Brain microvascular endothelial cell (primary cell): ENCODE measurements around the gene GP5.

ENCODE experiments used
- DNase-seq: peaks from one replicate; pipeline ENCODE4 v3.0.0-alpha.2; 2020
- H3K27ac ChIP-seq: fragments of 250-450 bp; sonication (Bioruptor Pico); 2 replicates; pipeline ENCODE4 v1.5.1; 2020; ENCODE audit warnings: mild to moderate bottlenecking, moderate library complexity
- H3K27me3 ChIP-seq: fragments of 250-450 bp; sonication (Bioruptor Pico); replicated peaks from 2 replicates; pipeline ENCODE4 v1.5.1; 2020; ENCODE audit warnings: mild to moderate bottlenecking
- H3K36me3 ChIP-seq: fragments of 250-450 bp; sonication (Bioruptor Pico); replicated peaks from 2 replicates; pipeline ENCODE4 v1.5.1; 2020; ENCODE audit warnings: mild to moderate bottlenecking
- H3K4me3 ChIP-seq: 2 replicates; pipeline ENCODE4 v1.5.1; 2011; ENCODE audit warnings: low read depth, mild to moderate bottlenecking, control low read depth, low read length, moderate library complexity
- in situ Hi-C: cut with HindIII; loops from 2 replicates; pipeline ENCODE4 v1.10.0; 2017; ENCODE audit warnings: low sequenced_read_pairs, low pct_ligation_motif_present
- TF ChIP-seq, protein P1 (sequence below): IDR thresholded peaks from 2 replicates; pipeline ENCODE4 v1.5.1; 2011; ENCODE audit warnings: low read depth, mild to moderate bottlenecking, moderate library complexity, low read length, control low read depth, inconsistent platforms; ENCODE audit errors: missing control alignments

GP5 gene

DNA sequence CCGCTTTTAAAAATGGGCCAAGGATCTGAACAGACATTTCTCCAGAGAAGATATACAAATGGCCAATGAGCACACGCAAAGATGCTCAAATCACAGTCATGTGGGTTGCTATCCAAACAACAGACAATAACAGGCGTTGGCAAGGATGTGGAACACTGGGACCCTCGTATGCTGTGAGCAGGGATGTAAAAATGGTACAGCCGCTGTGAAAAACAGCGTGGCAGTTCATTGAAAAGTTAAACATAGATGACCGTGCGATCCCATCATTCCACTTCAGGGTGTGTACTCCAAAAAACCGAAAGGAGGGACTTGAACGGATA is 22.9 kb downstream of the GP5 start:
- in situ Hi-C loops = no loop called here
- no peak overlapping the region for H3K27ac ChIP-seq
- no peak overlapping the region for H3K4me3 ChIP-seq
- no peaks in the 10 kb centered on the region for H3K36me3 ChIP-seq
- H3K27me3 ChIP-seq = peaks cover 19% of the 10 kb centered on the region
- TF ChIP-seq, protein P1, sequence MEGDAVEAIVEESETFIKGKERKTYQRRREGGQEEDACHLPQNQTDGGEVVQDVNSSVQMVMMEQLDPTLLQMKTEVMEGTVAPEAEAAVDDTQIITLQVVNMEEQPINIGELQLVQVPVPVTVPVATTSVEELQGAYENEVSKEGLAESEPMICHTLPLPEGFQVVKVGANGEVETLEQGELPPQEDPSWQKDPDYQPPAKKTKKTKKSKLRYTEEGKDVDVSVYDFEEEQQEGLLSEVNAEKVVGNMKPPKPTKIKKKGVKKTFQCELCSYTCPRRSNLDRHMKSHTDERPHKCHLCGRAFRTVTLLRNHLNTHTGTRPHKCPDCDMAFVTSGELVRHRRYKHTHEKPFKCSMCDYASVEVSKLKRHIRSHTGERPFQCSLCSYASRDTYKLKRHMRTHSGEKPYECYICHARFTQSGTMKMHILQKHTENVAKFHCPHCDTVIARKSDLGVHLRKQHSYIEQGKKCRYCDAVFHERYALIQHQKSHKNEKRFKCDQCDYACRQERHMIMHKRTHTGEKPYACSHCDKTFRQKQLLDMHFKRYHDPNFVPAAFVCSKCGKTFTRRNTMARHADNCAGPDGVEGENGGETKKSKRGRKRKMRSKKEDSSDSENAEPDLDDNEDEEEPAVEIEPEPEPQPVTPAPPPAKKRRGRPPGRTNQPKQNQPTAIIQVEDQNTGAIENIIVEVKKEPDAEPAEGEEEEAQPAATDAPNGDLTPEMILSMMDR = no peak
- no peak for DNase-seq

DNA sequence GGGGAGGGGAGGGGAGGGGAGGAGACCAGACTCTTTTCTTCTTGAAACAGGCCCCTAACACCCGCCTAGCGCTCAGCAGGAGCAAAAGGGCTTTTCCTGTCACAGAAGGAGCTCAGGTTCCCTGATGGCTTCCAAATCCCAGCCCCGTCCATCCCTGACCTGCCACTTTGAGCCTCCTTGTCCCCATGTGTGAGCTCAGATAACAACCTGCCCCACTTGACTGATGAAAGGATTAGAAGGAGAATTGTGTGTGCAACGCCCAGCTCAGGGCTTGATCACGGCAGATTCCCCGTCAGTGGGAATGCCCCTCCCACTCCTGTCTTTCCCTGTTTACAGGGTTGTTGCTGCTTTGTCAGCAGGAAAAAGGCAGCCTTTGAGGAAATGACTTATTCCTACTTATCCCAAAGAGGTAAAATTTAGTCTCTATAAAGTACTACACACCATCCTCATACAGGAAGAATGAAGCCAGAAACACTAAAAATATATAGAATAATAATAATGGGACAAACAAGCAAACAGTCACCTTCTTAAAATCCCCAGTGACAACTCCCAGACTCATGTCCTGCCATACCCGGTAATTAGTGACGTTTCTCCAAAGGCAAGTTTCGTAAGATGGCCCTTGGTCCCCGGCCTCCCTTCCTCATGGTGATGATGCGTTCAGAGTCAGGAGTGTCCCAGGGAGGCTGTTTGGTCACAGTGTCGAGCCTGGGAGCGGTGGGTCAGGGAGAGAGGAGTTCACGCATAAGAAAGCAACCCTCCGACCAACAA is 23.4 kb downstream of the GP5 start:
- DNase-seq = no peak
- in situ Hi-C loops = no loop called here
- no peak overlapping the region for H3K4me3 ChIP-seq
- H3K27ac ChIP-seq = no peak overlapping the region
- no peaks in the 10 kb centered on the region for H3K36me3 ChIP-seq
- TF ChIP-seq, protein P1 = no peak
- peaks cover 15% of the 10 kb centered on the region for H3K27me3 ChIP-seq

DNA sequence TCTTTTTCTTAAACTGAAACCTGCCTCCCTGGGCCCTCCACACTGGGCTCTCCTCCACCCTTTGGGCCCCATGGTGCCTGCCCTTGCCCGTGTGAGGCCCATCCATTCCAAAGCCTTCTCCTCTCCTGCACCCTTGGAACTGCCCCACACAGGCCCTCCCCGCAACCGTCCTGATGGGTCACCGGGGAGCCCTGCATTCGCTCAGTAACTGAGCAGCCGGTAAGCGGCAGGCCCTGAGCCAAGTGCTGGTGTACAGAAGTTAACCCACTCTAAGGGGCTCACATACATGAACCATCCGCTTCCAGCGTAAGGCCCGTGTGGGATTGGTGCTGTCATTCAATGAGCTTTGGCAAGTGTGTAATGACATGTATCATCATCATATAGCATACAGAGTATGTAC is 24.1 kb downstream of the GP5 start:
- TF ChIP-seq, protein P1 = no peak
- Histone ChIP-seq H3K36me3 (no peaks in the 10 kb centered on the region), H3K27me3 (peaks cover 16% of the 10 kb centered on the region), H3K27ac (no peak overlapping the region), H3K4me3 (no peak overlapping the region)
- in situ Hi-C loops = no loop called here
- no peak for DNase-seq

DNA sequence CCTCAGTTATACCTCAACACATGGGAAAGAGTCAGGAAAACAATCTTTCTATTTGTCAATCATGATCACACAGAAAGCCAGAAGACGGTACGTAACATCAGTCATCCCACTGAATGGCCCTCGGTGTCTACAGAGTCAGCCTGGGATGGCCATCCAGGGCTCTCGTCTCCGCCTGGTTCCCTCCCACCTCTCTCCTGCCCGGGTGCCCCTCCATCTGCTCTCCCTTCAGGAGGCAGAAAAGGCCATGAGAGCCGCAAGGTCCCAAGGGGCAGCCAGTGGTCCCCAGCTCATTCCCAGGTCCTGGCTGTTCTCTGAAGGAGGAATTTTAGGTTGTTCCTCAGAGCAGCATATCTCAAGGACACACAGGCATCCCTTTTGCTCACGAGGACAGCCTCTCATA is 25.2 kb downstream of the GP5 start:
- in situ Hi-C loops = no loop called here
- DNase-seq = no peak
- H3K4me3 ChIP-seq = no peak overlapping the region
- TF ChIP-seq, protein P1 = no peak
- H3K27ac ChIP-seq = no peak overlapping the region
- H3K27me3 ChIP-seq = peaks cover 23% of the 10 kb centered on the region
- no peaks in the 10 kb centered on the region for H3K36me3 ChIP-seq

DNA sequence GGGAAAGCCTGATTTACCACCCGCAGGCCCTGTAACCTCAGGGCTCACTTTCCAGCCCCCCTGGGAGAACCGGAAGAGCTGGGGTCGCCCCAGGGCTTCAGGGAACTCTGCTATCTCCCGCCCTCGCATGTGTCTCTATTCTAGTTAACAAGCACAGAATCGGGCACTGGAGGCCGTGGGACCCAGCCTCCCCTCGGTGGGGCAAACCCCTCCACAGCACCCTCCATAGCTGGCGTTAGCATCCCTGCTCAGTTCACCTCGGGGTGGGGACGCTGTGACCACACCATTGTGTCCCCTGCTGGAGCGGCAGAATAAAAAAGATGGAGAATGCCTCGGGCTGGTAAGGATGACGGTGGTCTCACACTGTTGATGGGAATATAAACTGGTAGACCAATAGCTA is 26.0 kb downstream of the GP5 start:
- no peaks in the 10 kb centered on the region for H3K36me3 ChIP-seq
- H3K27me3 ChIP-seq = peaks cover 32% of the 10 kb centered on the region
- no peak overlapping the region for H3K4me3 ChIP-seq
- no peak overlapping the region for H3K27ac ChIP-seq
- TF ChIP-seq, protein P1 = no peak
- in situ Hi-C loops = no loop called here
- DNase-seq = no peak

DNA sequence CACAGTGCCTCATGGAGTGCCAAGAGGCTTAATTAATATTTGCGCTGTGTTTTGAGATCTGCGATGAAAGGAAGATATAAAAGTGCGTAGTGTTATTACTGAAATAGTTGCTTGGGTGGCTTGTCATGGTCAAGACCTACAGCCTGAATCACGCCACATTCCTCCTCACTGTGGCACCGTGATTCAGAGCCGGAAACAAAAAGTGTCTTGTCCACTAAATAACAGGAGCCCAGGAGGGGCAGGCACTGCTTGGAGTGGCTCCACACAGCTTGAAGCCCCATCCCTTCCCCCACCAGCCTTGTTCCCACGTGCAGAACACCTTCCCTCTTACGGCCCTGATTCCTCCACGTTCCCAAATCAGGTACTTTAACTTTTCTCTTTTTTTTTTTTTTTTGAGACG is 28.3 kb downstream of the GP5 start:
- no peak for DNase-seq
- Histone ChIP-seq H3K27ac (no peak overlapping the region), H3K27me3 (peaks cover 38% of the 10 kb centered on the region), H3K4me3 (no peak overlapping the region), H3K36me3 (no peaks in the 10 kb centered on the region)
- TF ChIP-seq, protein P1 = no peak
- in situ Hi-C loops = no loop called here
